PC-3 (cell line): Measurements from ENCODE around the gene WWC1. TPM values are rescaled to one million over a fixed set of nuclear protein-coding genes. Genes with fewer than 3 reads are reported as not detected.

Experiments
- ATAC-seq: fragments of 200-7000 bp; cut with Tn5 transposase; 2 replicates; pipeline ENCODE4 v1.9.1; 2020; ENCODE audit warnings: mild to moderate bottlenecking, moderate library complexity
- BruUV-seq: library from RNA; stranded (reverse); fragments of 400-500 nt; replicated peaks from 2 replicates; lab custom pipeline; 2021; lab: Mats Ljungman, UMichigan
- CTCF ChIA-PET: fragments of 300-600 bp; sonication (Branson Sonifier 250); formaldehyde crosslinking; loops from one replicate; lab custom pipeline; 2022; ENCODE audit warnings: antibody characterized with exemption; lab: Charles Lee
- POLR2A ChIA-PET: fragments of 300-600 bp; sonication (Branson Sonifier 250); formaldehyde crosslinking; loops from one replicate; lab custom pipeline; 2022; ENCODE audit warnings: antibody characterized with exemption; ENCODE audit not compliant: unreplicated experiment; lab: Charles Lee
- DNase-seq: peaks from one replicate; pipeline ENCODE4 v3.0.0-alpha.2; 2015
- H2AFZ ChIP-seq: fragments of 300-600 bp; sonication (generic); 2 replicates; pipeline ENCODE4 v1.6.0; 2016; ENCODE audit warnings: antibody characterized with exemption, low read length
- H3F3A ChIP-seq: fragments of 300-600 bp; sonication (generic); one replicate; pipeline ENCODE4 v1.6.0; 2017; ENCODE audit warnings: antibody characterized with exemption, low read length, control low read depth, mild to moderate bottlenecking; ENCODE audit not compliant: unreplicated experiment
- H3K27ac ChIP-seq: fragments of 300-600 bp; sonication (generic); 2 replicates; pipeline ENCODE4 v1.5.1; 2016; ENCODE audit warnings: mild to moderate bottlenecking, low read length
- H3K27me3 ChIP-seq: fragments of 300-600 bp; sonication (generic); 2 replicates; pipeline ENCODE4 v1.6.1; 2016; ENCODE audit warnings: low read length, mixed read lengths
- H3K36me3 ChIP-seq: fragments of 300-600 bp; sonication (generic); 2 replicates; pipeline ENCODE4 v1.6.1; 2016; ENCODE audit warnings: low read depth, mixed run types, low read length, mixed read lengths
- H3K4me1 ChIP-seq: fragments of 300-600 bp; sonication (generic); 2 replicates; pipeline ENCODE4 v1.5.1; 2016; ENCODE audit warnings: low read length; ENCODE audit not compliant: insufficient read depth
- H3K4me2 ChIP-seq: fragments of 300-600 bp; sonication (generic); 2 replicates; pipeline ENCODE4 v1.6.0; 2016; ENCODE audit warnings: low read length
- H3K4me3 ChIP-seq: fragments of 300-600 bp; sonication (generic); 2 replicates; pipeline ENCODE4 v1.5.1; 2016; ENCODE audit warnings: mild to moderate bottlenecking, low read length, mixed read lengths
- H3K79me2 ChIP-seq: fragments of 300-600 bp; sonication (generic); 2 replicates; pipeline ENCODE4 v1.6.1; 2017; ENCODE audit warnings: low read length, mixed read lengths
- H3K9ac ChIP-seq: fragments of 300-600 bp; sonication (generic); 2 replicates; pipeline ENCODE4 v1.6.0; 2016; ENCODE audit warnings: mild to moderate bottlenecking, low read length
- H3K9me2 ChIP-seq: fragments of 300-600 bp; sonication (generic); replicated peaks from 2 replicates; pipeline ENCODE4 v1.6.1; 2016; ENCODE audit warnings: mixed run types, low read length, mixed read lengths
- H3K9me3 ChIP-seq: fragments of 300-600 bp; sonication (generic); 2 replicates; pipeline ENCODE4 v1.6.1; 2016; ENCODE audit warnings: low read length, mixed read lengths
- H4K20me1 ChIP-seq: fragments of 300-600 bp; sonication (generic); 2 replicates; pipeline ENCODE4 v1.6.1; 2016; ENCODE audit warnings: low read length, mixed read lengths
- CTCF ChIP-seq: fragments of 300-600 bp; sonication (generic); conservative IDR thresholded peaks from 2 replicates; pipeline ENCODE4 v1.5.1; 2017; ENCODE audit warnings: antibody characterized with exemption, low read depth, mild to moderate bottlenecking, low read length
- EZH2 ChIP-seq: fragments of 300-600 bp; sonication (generic); IDR thresholded peaks from one replicate; pipeline ENCODE4 v1.6.1; 2017; ENCODE audit warnings: antibody characterized with exemption, mild to moderate bottlenecking, low read length; ENCODE audit not compliant: unreplicated experiment
- EZH2phosphoT487 ChIP-seq: fragments of 300-600 bp; sonication (generic); IDR thresholded peaks from 2 replicates; pipeline ENCODE4 v1.6.1; 2018; ENCODE audit warnings: mild to moderate bottlenecking, antibody characterized with exemption, low read length, borderline replicate concordance
- intact Hi-C: fragments of 100-400 bp; cut with micrococcal nuclease; formaldehyde crosslinking; loops from 2 replicates; pipeline ENCODE4 v1.9.0; 2023
- total RNA-seq: library from RNA; depleted of rRNA; stranded (reverse); fragments of >200 nt; gene quantifications from 2 replicates; pipeline ENCODE4 v1.2.3, GENCODE V29; 2014

Gene WWC1
- total RNA-seq, 1 experiment from 2014 or later, result 31.8 TPM

- Histone ChIP-seq H3K4me3 (no peak overlapping the region), H4K20me1 (no peaks in the 10 kb centered on the region), H3K4me2 (no peak overlapping the region), H3K79me2 (no peaks in the 10 kb centered on the region), H3K9me3 (no peaks in the 10 kb centered on the region), H3K9ac (no peak overlapping the region), H3F3A (no peaks in the 10 kb centered on the region), H3K36me3 (peaks cover 12% of the 10 kb centered on the region), H3K4me1 (no peaks in the 10 kb centered on the region), H3K27ac (no peak overlapping the region), H3K27me3 (no peaks in the 10 kb centered on the region), H3K9me2 (no peaks in the 10 kb centered on the region), H2AFZ (no peak overlapping the region)
- ChIA-PET CTCF (no interaction called here), POLR2A (no interaction called here)
- BruUV-seq, result no TSS peak
- TF ChIP-seq EZH2 (no peak), EZH2phosphoT487 (no peak), CTCF (no peak)
- no peak for DNase-seq
- no peak for ATAC-seq
- intact Hi-C loops, result no loop called here
Measured at GRCh38 chr5:168455201-168455600, 163.8 kb downstream of the WWC1 start.

GRCh38 chr5:168457542-168457941 lies 166.1 kb downstream of the WWC1 start:
- no peak for ATAC-seq
- ChIA-PET POLR2A (no interaction called here), CTCF (interaction anchor here (0.6 kb wide), 1 partner anchor 174 kb away, joined by 3 read pairs; no protein-coding TSS in a partner anchor)
- Histone ChIP-seq H2AFZ (no peak overlapping the region), H3K79me2 (no peaks in the 10 kb centered on the region), H3K9me3 (no peaks in the 10 kb centered on the region), H3K36me3 (peaks cover 10% of the 10 kb centered on the region), H3F3A (no peaks in the 10 kb centered on the region), H3K27ac (no peak overlapping the region), H4K20me1 (no peaks in the 10 kb centered on the region), H3K9me2 (no peaks in the 10 kb centered on the region), H3K4me3 (no peak overlapping the region), H3K27me3 (no peaks in the 10 kb centered on the region), H3K4me1 (no peaks in the 10 kb centered on the region), H3K4me2 (no peak overlapping the region), H3K9ac (no peak overlapping the region)
- intact Hi-C loops, result no loop called here
- no peak for TF ChIP-seq CTCF
- DNase-seq, result no peak
- no TSS peak for BruUV-seq

GRCh38 chr5:168460606-168461005 lies 169.2 kb downstream of the WWC1 start:
- CTCF ChIA-PET, result no interaction called here
- Histone ChIP-seq H3K79me2 (no peaks in the 10 kb centered on the region), H3K4me2 (no peak overlapping the region), H2AFZ (no peak overlapping the region), H3K36me3 (peaks cover 7% of the 10 kb centered on the region), H3F3A (no peaks in the 10 kb centered on the region), H3K27me3 (no peaks in the 10 kb centered on the region), H3K9me2 (no peaks in the 10 kb centered on the region), H3K27ac (no peak overlapping the region), H3K9me3 (no peaks in the 10 kb centered on the region), H3K9ac (no peak overlapping the region), H3K4me1 (no peaks in the 10 kb centered on the region), H4K20me1 (no peaks in the 10 kb centered on the region), H3K4me3 (no peak overlapping the region)
- DNase-seq, result no peak
- intact Hi-C loops, result no loop called here
- no peak for ATAC-seq
- POLR2A ChIA-PET, result no interaction called here
- no TSS peak for BruUV-seq
- TF ChIP-seq EZH2phosphoT487, result no peak
- no peak for TF ChIP-seq EZH2
- no peak for TF ChIP-seq CTCF
